ENCODE measurements around the gene C1orf122. TPM values are rescaled to one million over a fixed set of nuclear protein-coding genes. Genes with fewer than 3 reads are reported as not detected.
"Not testable (repeated sequence)": the region's sequence is repeated elsewhere in the genome, so short reads cannot be mapped to it uniquely, and the experiment has no call there.

The C1orf122 gene
- total RNA-seq, 1 donor from 2014 or later = 38.9 TPM

DNA sequence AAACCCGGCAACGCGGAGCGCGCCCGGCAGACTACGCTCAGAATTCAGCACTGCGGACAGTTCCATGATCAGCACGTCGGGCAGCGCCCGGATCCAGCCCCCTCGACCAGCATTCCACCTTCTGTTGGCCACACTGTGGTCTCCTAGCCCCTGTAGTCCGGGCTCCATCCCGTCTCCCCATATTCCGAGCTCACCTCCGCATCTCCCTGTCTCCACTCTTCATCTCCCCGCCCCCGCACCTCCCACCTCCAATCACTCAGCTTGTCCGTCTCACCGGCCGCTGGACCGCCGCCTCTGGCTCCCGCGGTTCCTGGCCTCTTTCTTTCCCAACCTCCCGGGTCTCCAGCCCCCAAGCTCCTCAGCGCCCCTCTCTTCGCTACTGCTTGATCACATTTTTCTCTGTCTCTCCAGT, 43.2 kb upstream of the C1orf122 start:
- Mint-ChIP-seq H3K27ac (no peak overlapping the region), H3K27me3 (peaks cover 77% of the 10 kb centered on the region), H3K4me1 (ENCODE audit: unreplicated experiment) (no peaks in the 10 kb centered on the region), H3K36me3 (no peaks in the 10 kb centered on the region), H3K4me3 (no peak overlapping the region), H3K9me3 (no peaks in the 10 kb centered on the region)
- TF ChIP-seq, protein P1, sequence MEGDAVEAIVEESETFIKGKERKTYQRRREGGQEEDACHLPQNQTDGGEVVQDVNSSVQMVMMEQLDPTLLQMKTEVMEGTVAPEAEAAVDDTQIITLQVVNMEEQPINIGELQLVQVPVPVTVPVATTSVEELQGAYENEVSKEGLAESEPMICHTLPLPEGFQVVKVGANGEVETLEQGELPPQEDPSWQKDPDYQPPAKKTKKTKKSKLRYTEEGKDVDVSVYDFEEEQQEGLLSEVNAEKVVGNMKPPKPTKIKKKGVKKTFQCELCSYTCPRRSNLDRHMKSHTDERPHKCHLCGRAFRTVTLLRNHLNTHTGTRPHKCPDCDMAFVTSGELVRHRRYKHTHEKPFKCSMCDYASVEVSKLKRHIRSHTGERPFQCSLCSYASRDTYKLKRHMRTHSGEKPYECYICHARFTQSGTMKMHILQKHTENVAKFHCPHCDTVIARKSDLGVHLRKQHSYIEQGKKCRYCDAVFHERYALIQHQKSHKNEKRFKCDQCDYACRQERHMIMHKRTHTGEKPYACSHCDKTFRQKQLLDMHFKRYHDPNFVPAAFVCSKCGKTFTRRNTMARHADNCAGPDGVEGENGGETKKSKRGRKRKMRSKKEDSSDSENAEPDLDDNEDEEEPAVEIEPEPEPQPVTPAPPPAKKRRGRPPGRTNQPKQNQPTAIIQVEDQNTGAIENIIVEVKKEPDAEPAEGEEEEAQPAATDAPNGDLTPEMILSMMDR (conservative IDR thresholded peaks at IDR 0.05) = no peak
- DNase-seq (ENCODE audit: extremely low spot score, unreplicated experiment) = peak; percentile 85

DNA sequence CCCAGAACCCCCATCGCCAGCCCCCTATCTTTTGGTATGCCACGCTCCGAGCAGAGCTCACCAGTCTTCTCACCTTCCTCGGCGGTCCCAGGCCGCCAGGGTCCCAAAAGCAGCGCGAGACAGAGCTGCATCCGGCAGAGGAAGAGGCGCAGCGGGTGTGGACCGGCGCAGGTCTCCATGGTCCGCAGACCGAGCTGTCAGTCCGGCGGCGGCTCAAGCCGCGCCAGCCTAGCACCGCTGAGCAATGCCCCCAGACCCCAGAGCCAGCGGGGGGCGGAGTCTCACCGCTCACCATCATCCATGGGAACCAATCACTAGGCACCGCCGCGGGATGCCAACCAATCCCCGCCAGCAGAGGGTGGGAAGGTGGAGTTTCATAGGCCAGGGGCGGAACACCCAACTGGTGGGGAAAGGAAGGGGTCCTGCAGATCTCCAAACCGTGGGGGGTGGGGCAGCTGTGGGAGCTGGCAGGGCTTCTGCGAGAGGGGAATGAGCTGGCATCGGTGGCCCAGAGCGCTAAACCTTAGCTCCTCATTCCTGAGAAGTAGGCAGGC, 42.6 kb upstream of the C1orf122 start, which contains the start of gene EPHA10:
EPHA10 (minus strand) TSS at position 233 of the 554 bp plus-strand sequence; CDS start at position 179, 54 bp downstream.
- Mint-ChIP-seq H3K9me3 (no peaks in the 10 kb centered on the region), H3K4me1 (ENCODE audit: unreplicated experiment) (no peaks in the 10 kb centered on the region), H3K4me3 (no peak within 1 kb of the TSS), H3K27ac (no peak within 1 kb of the TSS), H3K27me3 (peaks cover 80% of the 10 kb centered on the region), H3K36me3 (no peaks in the 10 kb centered on the region)
- TF ChIP-seq, protein P1 (conservative IDR thresholded peaks at IDR 0.05) = no peak
- no peak for DNase-seq (ENCODE audit: extremely low spot score, unreplicated experiment)

DNA sequence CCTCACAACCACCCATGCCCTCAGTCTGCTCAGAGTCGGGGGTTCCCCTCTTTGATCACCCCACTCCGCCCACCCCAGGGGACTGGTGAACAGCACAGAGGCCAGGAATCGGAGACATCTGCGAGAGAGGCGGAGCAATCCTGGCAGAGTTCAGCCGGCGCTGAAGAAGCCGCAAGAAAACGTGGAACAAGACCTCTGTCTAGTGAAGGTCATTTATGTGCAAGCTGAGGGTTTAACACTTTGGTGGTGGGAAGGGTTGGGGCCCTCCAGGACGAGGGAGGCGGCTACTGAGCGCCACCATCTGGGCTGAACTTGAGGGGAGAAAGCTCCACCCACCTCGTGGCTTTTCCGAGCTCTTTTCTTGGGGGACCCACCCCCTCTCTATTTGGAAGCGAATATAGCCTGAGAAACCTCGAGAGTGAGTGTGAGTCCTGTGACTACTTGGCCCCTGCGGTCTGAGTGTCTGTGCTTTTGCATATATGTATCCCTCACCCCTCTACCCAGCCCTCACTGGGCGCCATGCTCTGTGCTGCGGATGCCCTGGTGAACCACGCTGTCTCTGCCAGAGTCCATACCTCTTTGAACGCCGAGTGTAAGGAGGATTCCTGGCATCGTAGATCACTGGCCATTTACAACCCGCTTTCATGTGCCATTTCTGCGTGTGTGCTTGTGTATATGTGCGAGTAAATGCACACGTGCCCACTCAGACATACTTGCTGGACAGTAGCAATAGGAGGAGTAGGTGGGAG, 41.5 kb upstream of the C1orf122 start:
- Mint-ChIP-seq H3K27ac (no peak overlapping the region), H3K27me3 (peaks cover 91% of the 10 kb centered on the region), H3K36me3 (no peaks in the 10 kb centered on the region), H3K4me1 (ENCODE audit: unreplicated experiment) (no peaks in the 10 kb centered on the region), H3K9me3 (no peaks in the 10 kb centered on the region), H3K4me3 (no peak overlapping the region)
- TF ChIP-seq, protein P1 (conservative IDR thresholded peaks at IDR 0.05) = no peak
- no peak for DNase-seq (ENCODE audit: extremely low spot score, unreplicated experiment)

DNA sequence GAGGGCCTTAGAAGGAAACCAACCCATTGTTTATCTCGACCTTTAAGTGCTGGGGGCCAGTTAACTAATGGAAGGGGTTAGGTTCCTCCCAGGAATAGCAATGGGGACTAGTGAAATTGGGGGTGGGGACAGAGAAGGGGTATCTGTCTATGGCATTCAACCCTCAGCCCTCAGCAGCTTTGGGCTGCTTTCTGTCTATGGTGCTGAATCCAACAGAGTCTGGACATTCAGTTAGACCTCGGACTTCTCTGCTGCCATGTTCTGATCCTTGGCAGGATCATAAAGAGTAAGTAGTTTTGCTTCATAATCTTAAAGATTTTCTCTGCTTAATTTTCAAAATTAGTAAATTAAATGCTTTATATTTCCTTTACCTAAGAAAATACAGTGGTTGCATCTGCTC, 40.1 kb upstream of the C1orf122 start:
- TF ChIP-seq, protein P1 (conservative IDR thresholded peaks at IDR 0.05) = no peak
- H3K27me3 Mint-ChIP-seq = peaks cover 85% of the 10 kb centered on the region
- H3K4me3 Mint-ChIP-seq = no peak overlapping the region
- DNase-seq (ENCODE audit: extremely low spot score, unreplicated experiment) = no peak
- no peaks in the 10 kb centered on the region for H3K36me3 Mint-ChIP-seq
- no peaks in the 10 kb centered on the region for H3K9me3 Mint-ChIP-seq
- H3K4me1 Mint-ChIP-seq (ENCODE audit: unreplicated experiment) = no peaks in the 10 kb centered on the region
- H3K27ac Mint-ChIP-seq = no peak overlapping the region

DNA sequence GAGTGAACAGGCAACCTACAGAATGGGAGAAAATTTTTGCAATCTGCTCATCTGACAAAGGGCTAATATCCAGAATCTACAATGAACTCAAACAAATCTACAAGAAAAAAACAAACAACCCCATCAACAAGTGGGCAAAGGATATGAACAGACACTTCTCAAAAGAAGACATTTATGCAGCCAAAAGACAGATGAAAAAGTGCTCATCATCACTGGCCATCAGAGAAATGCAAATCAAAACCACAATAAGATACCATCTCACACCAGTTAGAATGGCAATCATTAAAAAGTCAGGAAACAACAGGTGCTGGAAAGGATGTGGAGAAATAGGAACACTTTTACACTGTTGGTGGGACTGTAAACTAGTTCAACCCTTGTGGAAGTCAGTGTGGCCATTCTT, 36.1 kb upstream of the C1orf122 start:
- not testable (repeated sequence) for H3K9me3 Mint-ChIP-seq; H3K36me3 Mint-ChIP-seq; H3K27ac Mint-ChIP-seq; H3K4me3 Mint-ChIP-seq; DNase-seq (ENCODE audit: extremely low spot score, unreplicated experiment); H3K4me1 Mint-ChIP-seq (ENCODE audit: unreplicated experiment)
- peaks cover 51% of the 10 kb centered on the region for H3K27me3 Mint-ChIP-seq

DNA sequence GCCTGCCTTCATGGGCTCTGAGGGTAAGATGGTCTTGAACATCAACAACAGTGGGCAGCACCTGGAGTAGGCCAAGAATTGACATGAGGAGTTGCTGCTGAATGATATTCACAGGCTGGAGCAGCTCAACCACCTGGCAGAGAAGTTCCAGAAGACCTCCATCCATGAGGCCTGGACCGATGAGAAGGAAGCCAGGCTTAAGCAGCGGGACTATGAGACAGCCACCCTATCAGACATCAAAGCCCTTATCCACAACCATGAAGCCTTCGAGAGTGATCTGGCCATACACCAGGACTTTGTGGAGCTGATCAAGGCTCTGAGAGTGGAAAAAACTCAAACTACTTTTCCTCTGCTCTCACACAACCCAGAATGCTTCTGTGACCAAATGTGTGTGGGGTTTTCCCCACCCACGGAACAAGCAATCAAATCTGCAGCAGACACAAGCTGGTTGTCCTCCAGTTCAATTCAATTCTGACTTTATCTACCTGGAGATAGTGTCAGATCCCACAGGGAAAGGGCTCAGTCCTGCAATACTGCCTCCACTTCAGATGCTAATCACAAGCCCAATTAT, 30.6 kb upstream of the C1orf122 start:
- Mint-ChIP-seq H3K27ac (no peak overlapping the region), H3K4me3 (no peak overlapping the region), H3K36me3 (no peaks in the 10 kb centered on the region), H3K4me1 (ENCODE audit: unreplicated experiment) (no peaks in the 10 kb centered on the region), H3K27me3 (peaks cover 48% of the 10 kb centered on the region), H3K9me3 (no peaks in the 10 kb centered on the region)
- TF ChIP-seq, protein P1 (conservative IDR thresholded peaks at IDR 0.05) = no peak
- no peak for DNase-seq (ENCODE audit: extremely low spot score, unreplicated experiment)

All from type B pancreatic cell (in vitro differentiated cells).